Fibroblast of the aortic adventitia (primary cell): Measurements from ENCODE around the gene SMS. TPM values are rescaled to one million over a fixed set of nuclear protein-coding genes. Genes with fewer than 3 reads are reported as not detected.

Source experiments
- DNase-seq: peaks from one replicate; pipeline ENCODE4 v3.0.0-alpha.2; 2010; ENCODE audit warnings: low read depth
- H3K4me3 ChIP-seq: 2 replicates; pipeline ENCODE4 v1.5.1; 2011; ENCODE audit warnings: low read depth, mild to moderate bottlenecking, control low read depth, low read length, moderate library complexity
- total RNA-seq: library from RNA; depleted of rRNA; stranded (reverse); fragments of >200 nt; gene quantifications from 2 replicates; pipeline ENCODE4 v1.2.3, GENCODE V29; 2012; ENCODE audit warnings: low replicate concordance
- TF ChIP-seq, protein P1 (sequence below): IDR thresholded peaks from 2 replicates; pipeline ENCODE4 v1.5.1; 2011; ENCODE audit warnings: mild to moderate bottlenecking, low read length, control low read depth, inconsistent platforms; ENCODE audit not compliant: insufficient read depth

Gene SMS
- total RNA-seq, 1 donor: 214 TPM

DNA sequence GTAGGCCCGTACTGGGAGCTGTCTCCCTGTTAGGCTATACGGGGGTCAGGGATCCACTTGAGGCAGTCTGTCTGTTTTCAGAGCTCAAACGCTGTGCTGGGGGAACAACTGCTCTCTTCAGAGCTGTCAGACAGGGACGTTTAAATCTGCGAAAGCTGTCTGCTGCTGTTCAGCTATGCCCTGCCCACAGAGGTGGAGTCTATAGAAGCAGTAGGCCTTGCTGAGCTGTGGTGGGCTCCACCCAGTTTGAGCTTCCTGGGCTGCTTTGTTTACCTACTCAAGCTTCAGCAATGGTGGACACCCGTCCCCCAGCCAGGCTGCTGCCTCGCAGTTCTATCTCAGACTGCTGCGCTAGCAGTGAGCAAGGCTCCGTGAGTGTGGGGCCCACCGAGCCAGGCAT, 64.4 kb downstream of the SMS start:
- no peak for DNase-seq
- TF ChIP-seq, protein P1, sequence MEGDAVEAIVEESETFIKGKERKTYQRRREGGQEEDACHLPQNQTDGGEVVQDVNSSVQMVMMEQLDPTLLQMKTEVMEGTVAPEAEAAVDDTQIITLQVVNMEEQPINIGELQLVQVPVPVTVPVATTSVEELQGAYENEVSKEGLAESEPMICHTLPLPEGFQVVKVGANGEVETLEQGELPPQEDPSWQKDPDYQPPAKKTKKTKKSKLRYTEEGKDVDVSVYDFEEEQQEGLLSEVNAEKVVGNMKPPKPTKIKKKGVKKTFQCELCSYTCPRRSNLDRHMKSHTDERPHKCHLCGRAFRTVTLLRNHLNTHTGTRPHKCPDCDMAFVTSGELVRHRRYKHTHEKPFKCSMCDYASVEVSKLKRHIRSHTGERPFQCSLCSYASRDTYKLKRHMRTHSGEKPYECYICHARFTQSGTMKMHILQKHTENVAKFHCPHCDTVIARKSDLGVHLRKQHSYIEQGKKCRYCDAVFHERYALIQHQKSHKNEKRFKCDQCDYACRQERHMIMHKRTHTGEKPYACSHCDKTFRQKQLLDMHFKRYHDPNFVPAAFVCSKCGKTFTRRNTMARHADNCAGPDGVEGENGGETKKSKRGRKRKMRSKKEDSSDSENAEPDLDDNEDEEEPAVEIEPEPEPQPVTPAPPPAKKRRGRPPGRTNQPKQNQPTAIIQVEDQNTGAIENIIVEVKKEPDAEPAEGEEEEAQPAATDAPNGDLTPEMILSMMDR: no peak
- no peak overlapping the region for H3K4me3 ChIP-seq

DNA sequence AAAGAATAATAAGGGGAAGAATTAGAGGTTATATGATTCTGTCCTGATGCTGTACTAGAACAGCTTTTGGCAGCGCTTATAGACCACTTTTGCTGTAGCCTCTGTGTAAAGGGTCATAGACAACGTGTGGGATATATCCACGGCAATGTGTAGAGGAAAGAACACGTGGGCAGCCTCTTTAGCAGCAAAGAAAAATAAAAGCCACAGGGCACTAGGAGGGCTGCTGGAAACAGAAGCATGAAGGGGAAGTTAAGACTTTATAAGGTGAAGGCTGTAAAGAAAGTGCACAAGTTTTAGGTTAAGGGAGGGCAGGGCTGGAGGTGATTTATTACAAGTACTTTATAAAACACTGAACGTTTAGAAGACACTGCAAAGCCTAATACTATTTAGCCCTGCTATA, 71.5 kb downstream of the SMS start:
- DNase-seq: no peak
- TF ChIP-seq, protein P1: no peak
- no peak overlapping the region for H3K4me3 ChIP-seq

DNA sequence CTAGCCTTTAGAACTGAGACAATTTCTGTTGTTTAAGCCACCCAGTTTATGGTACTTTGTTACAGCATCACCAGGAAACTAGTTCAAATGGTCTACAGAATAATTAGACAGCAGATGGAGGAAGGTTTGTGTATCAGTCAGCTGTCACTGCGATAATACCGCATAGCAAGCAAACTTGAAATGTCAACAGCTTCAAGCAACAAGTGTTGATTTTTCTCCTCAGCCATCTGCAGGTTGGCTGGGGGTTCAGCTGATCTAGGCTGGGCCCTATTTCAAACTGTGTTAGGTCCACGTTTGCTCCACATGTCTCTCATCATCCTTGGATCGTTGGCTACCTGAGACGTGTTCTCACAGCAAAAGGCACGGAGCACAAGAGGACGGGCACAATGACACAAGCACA, 72.4 kb downstream of the SMS start:
- DNase-seq: no peak
- no peak overlapping the region for H3K4me3 ChIP-seq
- TF ChIP-seq, protein P1: no peak

DNA sequence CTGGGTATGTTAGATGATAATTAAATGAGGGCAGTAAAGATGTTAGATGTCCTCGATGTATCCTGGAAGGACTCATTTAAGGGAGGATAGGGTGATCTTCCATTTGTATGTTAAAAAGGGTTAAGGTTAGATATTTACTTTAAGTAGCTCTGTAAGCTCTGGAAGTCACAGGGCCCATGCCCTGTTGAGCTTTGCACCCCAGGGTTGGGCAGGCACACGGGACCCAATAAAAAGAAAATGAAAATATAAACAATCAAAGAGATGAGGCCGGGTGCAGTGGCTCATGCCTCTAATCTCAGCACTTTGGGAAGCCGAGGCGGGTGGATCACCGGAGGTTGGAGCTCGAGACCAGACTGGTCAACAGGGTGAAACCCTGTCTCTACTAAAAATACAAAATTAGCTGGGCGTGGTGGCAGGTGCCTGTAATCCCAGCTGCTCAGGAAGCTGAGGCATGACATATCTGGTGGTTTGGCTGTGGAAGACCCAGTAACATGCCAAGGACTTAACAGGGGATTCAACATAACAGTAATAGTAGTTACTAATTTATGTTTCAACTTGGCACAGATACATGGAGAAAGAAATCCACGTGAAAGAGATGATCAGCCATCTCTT, 74.7 kb downstream of the SMS start:
- H3K4me3 ChIP-seq: no peak overlapping the region
- DNase-seq: no peak
- TF ChIP-seq, protein P1: no peak

DNA sequence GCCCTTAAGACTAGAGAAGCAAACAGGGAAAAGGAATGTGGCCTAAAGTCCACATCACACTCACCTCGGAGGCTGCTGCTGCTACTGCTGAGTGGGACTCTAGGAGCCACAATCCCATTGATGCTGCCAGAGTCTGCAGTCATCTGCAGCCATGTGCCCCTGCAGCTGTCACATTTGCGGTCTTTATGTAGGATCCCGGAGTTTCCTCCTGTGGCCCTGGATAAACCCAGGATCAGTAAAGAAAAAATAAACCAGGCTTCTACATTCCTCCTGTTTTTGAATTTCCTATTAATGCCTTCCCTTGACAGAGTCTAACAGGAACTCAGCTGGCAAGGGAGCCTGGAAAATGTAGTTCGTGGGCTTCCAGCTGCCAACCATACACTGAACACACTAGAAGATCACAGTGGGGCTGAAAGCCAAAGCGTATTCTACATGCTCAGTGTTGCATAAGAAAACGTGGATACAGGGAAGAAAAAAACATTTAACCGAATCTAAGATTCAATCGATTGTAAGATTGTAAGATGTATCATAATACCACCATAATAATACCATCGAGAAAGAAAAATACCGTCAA, 81.3 kb downstream of the SMS start:
- no peak overlapping the region for H3K4me3 ChIP-seq
- DNase-seq: no peak
- TF ChIP-seq, protein P1: no peak

DNA sequence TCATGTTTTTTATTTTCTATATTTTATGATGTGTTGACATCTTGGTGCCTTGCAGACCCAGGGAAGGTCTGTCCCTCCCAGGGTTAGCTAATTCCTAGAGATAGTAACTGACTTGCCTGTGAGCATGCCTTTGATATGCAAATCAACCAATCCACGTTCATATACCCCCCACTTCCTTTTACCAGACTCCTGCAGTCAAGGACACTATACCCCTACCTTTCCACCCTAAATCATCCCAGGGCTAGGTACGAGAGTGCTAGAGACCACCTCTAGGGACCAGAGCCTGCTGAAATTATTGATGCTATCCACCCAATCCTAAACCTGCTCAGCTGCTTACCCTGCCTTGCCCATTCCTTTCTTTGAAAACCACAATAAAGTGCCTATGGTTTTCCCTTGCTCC, 84.1 kb downstream of the SMS start:
- H3K4me3 ChIP-seq: no peak overlapping the region
- TF ChIP-seq, protein P1: no peak
- DNase-seq: no peak

DNA sequence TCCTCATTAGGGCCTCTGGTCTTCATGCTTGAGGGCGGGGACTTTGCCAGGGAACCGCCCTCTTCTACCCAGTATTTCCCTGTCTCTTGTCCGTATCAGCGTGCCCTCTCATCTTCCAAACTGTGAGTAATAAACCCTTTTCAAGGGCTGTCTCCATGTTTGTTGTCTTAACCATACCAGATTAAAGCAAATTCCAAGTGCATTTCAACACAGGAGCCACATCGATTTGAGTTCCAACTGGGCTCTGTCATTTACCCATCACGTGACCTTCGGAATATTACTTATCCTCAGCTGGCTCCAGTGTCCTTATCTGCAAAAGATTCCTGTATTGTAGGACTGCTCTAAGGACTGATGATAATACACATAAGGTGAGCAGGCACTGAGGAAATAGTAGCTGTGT, 85.2 kb downstream of the SMS start:
- peak; percentile 9 for DNase-seq
- TF ChIP-seq, protein P1: no peak
- H3K4me3 ChIP-seq: no peak overlapping the region
